Measurements from ENCODE around the gene ENGASE.
A peak's percentile ranks its signal among the peaks of the same experiment; 100 is the strongest.

Gene ENGASE

DNA sequence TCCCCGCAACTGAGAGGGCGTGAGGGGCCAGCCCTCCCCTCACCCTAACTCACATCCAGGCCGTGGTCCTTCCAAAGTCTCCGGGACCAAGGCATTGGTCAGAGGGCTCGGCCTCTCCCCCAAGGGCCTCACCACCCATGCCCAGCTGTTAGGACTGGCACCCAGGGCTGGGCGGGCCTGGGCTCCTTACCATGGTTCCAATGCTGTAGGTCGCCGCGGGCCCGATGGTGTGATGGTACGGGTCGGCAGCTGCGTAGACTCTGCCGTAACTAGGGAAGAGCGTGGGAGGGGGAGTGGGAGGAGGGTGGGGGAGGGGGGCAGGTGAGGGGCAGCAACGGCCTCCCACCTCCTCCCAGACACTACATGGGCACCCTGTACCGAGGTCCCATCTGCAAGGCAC is 19.6 kb downstream of the ENGASE start:
- H3K4me1 ChIP-seq (ENCODE audit: control insufficient read depth, insufficient read depth, low read length), result no peaks in the 10 kb centered on the region
- H3K27me3 ChIP-seq (ENCODE audit: control insufficient read depth, insufficient read depth, low read length), result no peaks in the 10 kb centered on the region
- peaks cover 2% of the 10 kb centered on the region for H3K36me3 ChIP-seq (ENCODE audit: control insufficient read depth, insufficient read depth, low read length)
- no peak overlapping the region for H3K9ac ChIP-seq (ENCODE audit: low read depth, low read length)
- H3K9me3 ChIP-seq (ENCODE audit: control insufficient read depth, insufficient read depth, low read length), result no peaks in the 10 kb centered on the region
- no peak overlapping the region for H3K4me3 ChIP-seq (ENCODE audit: low read depth, low read length)

- no peak overlapping the region for H3K4me3 ChIP-seq (ENCODE audit: low read depth, low read length)
- H3K9me3 ChIP-seq (ENCODE audit: control insufficient read depth, insufficient read depth, low read length), result no peaks in the 10 kb centered on the region
- no peaks in the 10 kb centered on the region for H3K4me1 ChIP-seq (ENCODE audit: control insufficient read depth, insufficient read depth, low read length)
- H3K9ac ChIP-seq (ENCODE audit: low read depth, low read length), result no peak overlapping the region
- no peaks in the 10 kb centered on the region for H3K27me3 ChIP-seq (ENCODE audit: control insufficient read depth, insufficient read depth, low read length)
- peaks cover 2% of the 10 kb centered on the region for H3K36me3 ChIP-seq (ENCODE audit: control insufficient read depth, insufficient read depth, low read length)
These were observed 20.9 kb downstream of the ENGASE start for GRCh38 chr17:79095345-79096055.

DNA sequence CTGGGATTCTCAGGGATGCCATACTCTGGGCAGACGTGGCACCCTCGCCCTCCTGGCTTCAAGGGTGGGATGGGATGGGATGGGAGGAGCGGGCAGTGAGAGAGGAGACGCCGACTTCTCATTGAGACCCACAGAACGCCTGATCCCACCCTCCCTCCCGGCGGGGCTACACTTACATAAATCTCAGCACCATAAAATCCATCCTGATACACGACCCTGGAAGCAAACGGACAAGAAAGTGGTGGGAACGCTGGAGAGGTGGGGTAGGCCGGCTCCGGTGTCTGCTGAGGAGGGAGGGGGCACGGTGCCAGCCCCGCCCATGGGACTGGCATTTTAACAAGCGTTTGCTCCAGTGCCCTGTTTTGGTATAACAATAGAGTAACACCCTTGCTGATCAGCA is 21.9 kb downstream of the ENGASE start:
- Histone ChIP-seq H3K36me3 (ENCODE audit: control insufficient read depth, insufficient read depth, low read length) (peaks cover 2% of the 10 kb centered on the region), H3K9me3 (ENCODE audit: control insufficient read depth, insufficient read depth, low read length) (no peaks in the 10 kb centered on the region), H3K4me1 (ENCODE audit: control insufficient read depth, insufficient read depth, low read length) (no peaks in the 10 kb centered on the region), H3K9ac (ENCODE audit: low read depth, low read length) (no peak overlapping the region), H3K4me3 (ENCODE audit: low read depth, low read length) (no peak overlapping the region), H3K27me3 (ENCODE audit: control insufficient read depth, insufficient read depth, low read length) (no peaks in the 10 kb centered on the region)

DNA sequence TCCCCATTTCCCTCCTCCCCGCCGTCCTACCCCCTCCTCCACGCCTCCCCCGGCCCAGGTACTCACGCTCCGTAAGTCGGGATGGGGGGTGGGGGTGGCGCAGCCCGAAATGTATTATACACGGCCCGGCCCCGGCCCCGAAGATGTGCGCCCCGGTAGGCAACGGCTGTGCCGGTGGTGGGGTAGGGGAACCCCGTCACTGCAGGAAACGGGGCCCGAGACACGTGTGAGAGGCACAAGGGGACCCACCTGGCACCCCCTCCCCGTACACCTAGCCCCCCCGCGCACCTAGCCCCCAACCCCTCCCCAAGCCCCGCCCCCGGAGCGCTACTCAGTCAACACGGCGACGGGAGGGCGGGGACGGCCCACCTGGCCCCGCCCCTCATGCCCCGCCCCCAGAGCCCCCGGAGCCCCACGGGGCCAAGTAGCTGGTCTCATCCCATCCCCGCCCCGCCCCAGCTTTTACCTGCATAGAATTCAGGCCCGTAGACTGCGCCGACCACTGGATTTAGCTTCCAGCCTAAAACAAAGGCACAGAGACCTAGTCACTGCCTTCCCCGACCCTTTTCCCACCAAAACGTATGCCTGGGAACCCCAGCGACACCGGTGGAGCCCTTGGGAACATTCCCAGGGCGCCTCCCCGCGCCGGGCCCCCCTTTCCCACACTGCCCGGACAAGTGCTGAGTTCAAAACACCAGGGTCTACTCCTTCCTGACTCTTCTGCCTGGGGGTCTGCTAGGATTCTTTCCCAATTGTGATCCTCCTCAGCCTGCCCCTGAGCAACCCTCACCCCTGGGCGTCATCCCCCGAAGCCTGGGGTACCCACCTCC is 22.8 kb downstream of the ENGASE start:
- Histone ChIP-seq H3K9ac (ENCODE audit: low read depth, low read length) (no peak overlapping the region), H3K4me1 (ENCODE audit: control insufficient read depth, insufficient read depth, low read length) (no peaks in the 10 kb centered on the region), H3K36me3 (ENCODE audit: control insufficient read depth, insufficient read depth, low read length) (peaks cover 2% of the 10 kb centered on the region), H3K27me3 (ENCODE audit: control insufficient read depth, insufficient read depth, low read length) (no peaks in the 10 kb centered on the region), H3K9me3 (ENCODE audit: control insufficient read depth, insufficient read depth, low read length) (no peaks in the 10 kb centered on the region), H3K4me3 (ENCODE audit: low read depth, low read length) (peak overlapping the region; percentile 46)

GRCh38 chr17:79098282-79098867 is 23.8 kb downstream of the ENGASE start:
- no peaks in the 10 kb centered on the region for H3K9me3 ChIP-seq (ENCODE audit: control insufficient read depth, insufficient read depth, low read length)
- H3K36me3 ChIP-seq (ENCODE audit: control insufficient read depth, insufficient read depth, low read length), result peaks cover 2% of the 10 kb centered on the region
- H3K9ac ChIP-seq (ENCODE audit: low read depth, low read length), result no peak overlapping the region
- H3K27me3 ChIP-seq (ENCODE audit: control insufficient read depth, insufficient read depth, low read length), result no peaks in the 10 kb centered on the region
- no peaks in the 10 kb centered on the region for H3K4me1 ChIP-seq (ENCODE audit: control insufficient read depth, insufficient read depth, low read length)
- H3K4me3 ChIP-seq (ENCODE audit: low read depth, low read length), result no peak overlapping the region

GRCh38 chr17:79100405-79100804 is 25.8 kb downstream of the ENGASE start:
- Histone ChIP-seq H3K27me3 (ENCODE audit: control insufficient read depth, insufficient read depth, low read length) (no peaks in the 10 kb centered on the region), H3K9me3 (ENCODE audit: control insufficient read depth, insufficient read depth, low read length) (no peaks in the 10 kb centered on the region)

GRCh38 chr17:79101111-79101673 is 26.6 kb downstream of the ENGASE start:
- H3K4me1 ChIP-seq (ENCODE audit: control insufficient read depth, insufficient read depth, low read length), result no peaks in the 10 kb centered on the region
- H3K27me3 ChIP-seq (ENCODE audit: control insufficient read depth, insufficient read depth, low read length), result no peaks in the 10 kb centered on the region

More at GRCh38 chr17:79100405-79100804, 25.8 kb downstream of the ENGASE start:
- no peaks in the 10 kb centered on the region for H3K36me3 ChIP-seq (ENCODE audit: control insufficient read depth, insufficient read depth, low read length)
- no peak overlapping the region for H3K4me3 ChIP-seq (ENCODE audit: low read depth, low read length)
- no peaks in the 10 kb centered on the region for H3K4me1 ChIP-seq (ENCODE audit: control insufficient read depth, insufficient read depth, low read length)
- no peak overlapping the region for H3K9ac ChIP-seq (ENCODE audit: low read depth, low read length)

GRCh38 chr17:79102214-79102613 is 27.6 kb downstream of the ENGASE start:
- Histone ChIP-seq H3K27me3 (ENCODE audit: control insufficient read depth, insufficient read depth, low read length) (no peaks in the 10 kb centered on the region), H3K9ac (ENCODE audit: low read depth, low read length) (no peak overlapping the region)

More at GRCh38 chr17:79101111-79101673, 26.6 kb downstream of the ENGASE start:
- Histone ChIP-seq H3K9me3 (ENCODE audit: control insufficient read depth, insufficient read depth, low read length) (no peaks in the 10 kb centered on the region), H3K4me3 (ENCODE audit: low read depth, low read length) (no peak overlapping the region), H3K9ac (ENCODE audit: low read depth, low read length) (no peak overlapping the region), H3K36me3 (ENCODE audit: control insufficient read depth, insufficient read depth, low read length) (no peaks in the 10 kb centered on the region)

GRCh38 chr17:79104898-79105600 is 30.4 kb downstream of the ENGASE start:
- H3K4me1 ChIP-seq (ENCODE audit: control insufficient read depth, insufficient read depth, low read length), result no peaks in the 10 kb centered on the region
- H3K36me3 ChIP-seq (ENCODE audit: control insufficient read depth, insufficient read depth, low read length), result no peaks in the 10 kb centered on the region
- no peak overlapping the region for H3K9ac ChIP-seq (ENCODE audit: low read depth, low read length)
- H3K27me3 ChIP-seq (ENCODE audit: control insufficient read depth, insufficient read depth, low read length), result no peaks in the 10 kb centered on the region
- no peaks in the 10 kb centered on the region for H3K9me3 ChIP-seq (ENCODE audit: control insufficient read depth, insufficient read depth, low read length)
- H3K4me3 ChIP-seq (ENCODE audit: low read depth, low read length), result no peak overlapping the region

More at GRCh38 chr17:79102214-79102613, 27.6 kb downstream of the ENGASE start:
- Histone ChIP-seq H3K4me3 (ENCODE audit: low read depth, low read length) (no peak overlapping the region), H3K36me3 (ENCODE audit: control insufficient read depth, insufficient read depth, low read length) (no peaks in the 10 kb centered on the region), H3K9me3 (ENCODE audit: control insufficient read depth, insufficient read depth, low read length) (no peaks in the 10 kb centered on the region), H3K4me1 (ENCODE audit: control insufficient read depth, insufficient read depth, low read length) (no peaks in the 10 kb centered on the region)

GRCh38 chr17:79105937-79106336 is 31.3 kb downstream of the ENGASE start:
- no peak overlapping the region for H3K4me3 ChIP-seq (ENCODE audit: low read depth, low read length)
- no peak overlapping the region for H3K9ac ChIP-seq (ENCODE audit: low read depth, low read length)
- H3K9me3 ChIP-seq (ENCODE audit: control insufficient read depth, insufficient read depth, low read length), result no peaks in the 10 kb centered on the region
- H3K36me3 ChIP-seq (ENCODE audit: control insufficient read depth, insufficient read depth, low read length), result no peaks in the 10 kb centered on the region
- no peaks in the 10 kb centered on the region for H3K4me1 ChIP-seq (ENCODE audit: control insufficient read depth, insufficient read depth, low read length)
- no peaks in the 10 kb centered on the region for H3K27me3 ChIP-seq (ENCODE audit: control insufficient read depth, insufficient read depth, low read length)

DNA sequence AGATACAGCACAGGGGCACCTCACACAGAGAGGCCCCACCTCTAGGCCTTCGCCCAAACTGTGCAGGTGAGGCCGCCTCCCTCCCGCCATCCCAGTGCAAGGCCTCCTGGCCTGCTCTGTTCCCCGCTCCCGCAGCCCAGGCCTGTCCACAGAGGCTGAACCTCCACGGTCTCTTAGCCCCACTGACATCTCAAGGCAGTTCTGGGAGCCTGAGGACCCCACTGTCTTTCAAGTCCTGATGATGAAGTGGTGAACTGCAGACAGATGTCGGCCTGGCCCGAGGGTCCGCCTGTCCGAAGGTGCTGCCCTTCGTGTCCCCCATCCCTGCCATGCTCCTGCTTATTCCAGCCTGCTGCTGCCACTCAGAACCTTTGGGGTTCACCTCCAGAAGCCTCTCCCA is 32.3 kb downstream of the ENGASE start:
- Histone ChIP-seq H3K4me1 (ENCODE audit: control insufficient read depth, insufficient read depth, low read length) (no peaks in the 10 kb centered on the region), H3K4me3 (ENCODE audit: low read depth, low read length) (no peak overlapping the region), H3K27me3 (ENCODE audit: control insufficient read depth, insufficient read depth, low read length) (no peaks in the 10 kb centered on the region), H3K9ac (ENCODE audit: low read depth, low read length) (no peak overlapping the region), H3K36me3 (ENCODE audit: control insufficient read depth, insufficient read depth, low read length) (no peaks in the 10 kb centered on the region), H3K9me3 (ENCODE audit: control insufficient read depth, insufficient read depth, low read length) (no peaks in the 10 kb centered on the region)

All from iPS-15b (cell line).